Left forelimb (tissue), 1 donor: ENCODE measurements around the gene ERC1.

Experiments used
- DNase-seq: peaks from one replicate; pipeline ENCODE4 v3.0.0-alpha.2; 2018; ENCODE audit warnings: low spot score

Gene ERC1

DNA sequence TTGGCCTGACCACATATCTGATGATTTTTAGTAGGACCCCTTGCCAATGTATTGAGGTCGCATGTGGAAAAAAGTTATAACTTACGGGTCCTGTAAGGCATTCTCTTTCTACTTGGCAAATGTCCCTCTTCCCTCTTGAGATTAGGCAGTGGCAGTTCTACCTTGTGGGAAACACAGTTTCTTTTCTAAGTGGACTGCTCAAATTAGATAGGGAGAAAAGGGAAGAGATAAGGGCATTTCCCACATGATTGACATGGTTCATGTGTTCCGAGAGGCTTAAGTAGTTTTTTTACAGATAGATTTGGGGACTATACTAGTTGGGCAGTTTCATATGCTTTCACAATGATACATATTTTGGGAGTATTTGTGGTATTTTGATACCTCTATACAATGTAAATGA, 448.7 kb downstream of the ERC1 start:
- no peak for DNase-seq

GRCh38 chr12:1443421-1444141, 452.6 kb downstream of the ERC1 start:
- no peak for DNase-seq

DNA sequence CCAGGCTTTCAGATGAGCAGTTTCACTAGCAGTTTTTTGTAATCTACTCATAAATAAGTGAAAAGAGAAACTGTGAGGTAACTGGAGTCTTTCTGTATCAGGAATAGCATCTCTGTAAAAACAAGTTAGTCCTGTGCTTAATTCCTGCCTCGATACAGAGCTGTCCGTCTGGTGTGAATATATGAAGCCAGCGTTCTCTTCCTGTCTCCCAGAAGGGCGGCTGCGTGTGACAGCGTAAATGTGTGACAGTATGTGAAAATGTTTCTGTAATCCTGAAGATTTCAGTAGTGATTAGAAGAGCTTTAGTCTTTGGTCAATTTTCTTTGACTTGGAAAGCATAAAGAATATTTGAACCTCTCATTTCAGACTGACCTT, 453.1 kb downstream of the ERC1 start:
- no peak for DNase-seq

DNA sequence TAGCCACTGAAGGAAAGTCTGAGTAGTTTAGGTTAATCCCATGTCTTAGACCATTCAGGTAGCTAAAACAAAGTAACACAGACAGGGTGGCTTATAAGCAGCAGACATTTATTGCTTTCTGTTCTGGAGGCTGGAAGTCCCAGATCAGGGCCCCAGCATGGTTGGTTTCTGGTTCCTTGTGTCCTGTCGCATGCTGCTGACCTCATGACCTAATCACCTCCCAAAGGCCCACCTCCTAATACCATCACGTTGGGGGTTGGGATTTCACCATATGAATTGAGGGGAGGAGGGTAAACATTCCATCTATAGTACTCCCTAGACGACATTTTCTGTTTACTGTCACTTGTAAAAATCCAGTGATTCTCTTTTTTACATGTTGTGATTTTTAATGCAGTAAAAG, 454.8 kb downstream of the ERC1 start:
- DNase-seq: no peak

GRCh38 chr12:1448336-1448735, 457.3 kb downstream of the ERC1 start:
- no peak for DNase-seq

- no peak for DNase-seq
Observed at GRCh38 chr12:1453810-1454209, 462.8 kb downstream of the ERC1 start.

DNA sequence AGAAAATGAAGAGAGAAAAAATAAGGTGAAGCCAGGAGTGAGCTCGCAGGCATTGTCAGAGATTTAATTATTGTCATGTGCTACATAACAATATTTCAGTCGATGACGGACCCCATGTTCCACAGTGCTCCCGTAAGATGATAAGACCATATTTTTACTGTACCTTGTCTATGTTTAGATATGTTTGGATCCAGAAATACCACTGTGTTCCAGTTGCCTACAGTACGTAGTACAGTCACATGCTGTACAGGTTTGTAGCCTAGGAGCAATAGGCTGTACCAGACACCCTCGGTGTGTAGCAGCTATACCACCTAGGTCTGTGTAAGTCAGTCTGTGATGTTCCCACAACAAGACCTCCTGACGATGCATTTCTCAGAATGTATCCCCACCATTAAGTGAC, 465.9 kb downstream of the ERC1 start:
- DNase-seq: no peak

- no peak for DNase-seq
Observed at GRCh38 chr12:1457901-1458300, 466.9 kb downstream of the ERC1 start.

DNA sequence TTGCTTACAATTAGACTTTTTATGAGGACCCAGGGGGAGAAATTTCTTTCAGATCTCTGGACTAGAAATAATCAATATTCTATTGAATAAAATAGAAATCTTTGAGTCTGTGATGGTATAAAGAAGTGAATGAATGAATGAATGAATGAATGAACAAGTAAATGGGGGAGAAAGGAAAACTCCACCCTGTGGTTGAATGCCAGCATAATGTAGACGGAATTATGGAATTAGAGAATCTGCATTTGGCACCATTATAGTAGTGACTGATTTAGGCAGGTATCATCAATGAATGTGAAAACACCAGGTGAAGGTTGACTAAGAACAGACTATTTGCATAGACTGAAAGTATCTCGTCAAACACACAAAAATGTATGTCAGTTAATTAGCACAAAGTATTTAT, 468.3 kb downstream of the ERC1 start:
- DNase-seq: no peak

DNA sequence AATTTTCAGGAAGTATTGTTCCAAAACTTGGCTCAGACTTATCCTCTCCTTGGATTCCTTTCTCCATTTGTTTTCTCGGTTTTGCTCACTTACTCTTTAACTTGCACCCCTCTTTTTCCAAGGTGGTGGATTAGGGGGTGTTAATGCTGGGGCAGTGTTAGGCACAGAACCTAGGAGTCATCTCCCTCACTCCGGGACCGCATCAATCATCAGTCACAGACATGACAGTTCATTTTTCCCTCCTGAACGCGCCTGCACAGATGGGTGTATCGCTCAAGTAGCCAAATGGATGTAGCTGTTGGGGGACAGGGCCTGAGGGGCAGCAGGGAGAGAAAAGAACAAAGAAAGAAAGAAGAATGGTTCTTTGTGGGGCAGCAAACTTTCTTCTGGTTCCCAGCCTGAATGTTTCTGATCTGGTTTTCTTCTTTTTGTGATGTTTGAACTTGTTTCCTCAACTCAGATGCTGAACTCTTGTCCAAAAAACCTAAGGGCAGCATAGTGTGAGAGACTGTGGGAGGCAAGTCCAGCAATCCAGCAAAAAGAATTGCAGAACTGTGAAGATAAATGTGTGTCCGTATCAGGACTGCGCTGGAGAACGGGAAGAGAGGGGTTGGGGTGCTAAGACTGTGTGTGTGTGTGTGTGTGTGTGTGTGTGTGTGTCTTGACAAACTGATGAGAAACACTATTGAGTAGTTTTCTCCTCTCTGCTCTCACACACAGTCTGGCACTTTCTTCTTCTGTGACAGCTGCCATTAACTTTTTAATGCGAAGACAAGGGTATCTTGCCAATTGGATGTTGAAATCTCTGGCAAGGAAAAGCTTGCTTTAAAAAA, 472.3 kb downstream of the ERC1 start:
- DNase-seq: no peak

DNA sequence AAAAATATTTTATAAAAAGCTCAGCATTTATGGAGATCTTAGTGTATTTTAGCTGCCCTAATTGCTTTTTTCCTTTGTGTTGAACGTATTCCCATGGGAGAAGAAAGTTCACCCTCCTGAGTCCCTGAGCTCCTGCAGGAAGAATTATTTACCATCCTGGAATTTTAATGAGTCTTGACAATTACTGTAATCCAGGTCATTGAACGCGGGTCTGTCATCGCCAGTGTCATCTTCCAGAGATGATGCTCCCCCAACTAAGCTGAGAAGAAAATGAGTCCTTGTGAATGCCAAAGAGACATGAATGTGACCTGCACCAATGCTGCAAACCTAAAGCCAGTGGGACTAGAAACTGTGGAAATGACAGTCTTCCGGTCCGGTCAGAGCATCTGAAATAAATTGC, 473.9 kb downstream of the ERC1 start:
- no peak for DNase-seq

DNA sequence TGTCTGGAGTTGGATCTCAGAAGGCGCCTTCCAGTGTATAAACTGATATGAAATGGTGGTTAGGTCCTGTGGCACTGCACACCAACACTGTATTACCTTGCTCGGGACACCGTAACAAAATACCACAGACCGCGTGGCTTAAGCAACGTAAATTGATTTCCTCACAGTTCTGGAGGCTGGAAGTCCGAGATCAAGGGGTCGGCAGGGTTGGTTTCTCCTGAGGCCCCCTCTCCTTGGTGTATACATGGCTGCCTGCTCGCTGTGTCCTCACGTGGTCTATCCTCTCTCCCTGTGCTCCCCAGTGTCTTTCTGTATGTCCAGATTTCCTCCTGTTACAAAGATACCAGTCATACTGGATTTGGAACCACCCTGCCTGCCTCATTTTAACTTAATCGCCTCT, 475.0 kb downstream of the ERC1 start:
- DNase-seq: no peak

DNA sequence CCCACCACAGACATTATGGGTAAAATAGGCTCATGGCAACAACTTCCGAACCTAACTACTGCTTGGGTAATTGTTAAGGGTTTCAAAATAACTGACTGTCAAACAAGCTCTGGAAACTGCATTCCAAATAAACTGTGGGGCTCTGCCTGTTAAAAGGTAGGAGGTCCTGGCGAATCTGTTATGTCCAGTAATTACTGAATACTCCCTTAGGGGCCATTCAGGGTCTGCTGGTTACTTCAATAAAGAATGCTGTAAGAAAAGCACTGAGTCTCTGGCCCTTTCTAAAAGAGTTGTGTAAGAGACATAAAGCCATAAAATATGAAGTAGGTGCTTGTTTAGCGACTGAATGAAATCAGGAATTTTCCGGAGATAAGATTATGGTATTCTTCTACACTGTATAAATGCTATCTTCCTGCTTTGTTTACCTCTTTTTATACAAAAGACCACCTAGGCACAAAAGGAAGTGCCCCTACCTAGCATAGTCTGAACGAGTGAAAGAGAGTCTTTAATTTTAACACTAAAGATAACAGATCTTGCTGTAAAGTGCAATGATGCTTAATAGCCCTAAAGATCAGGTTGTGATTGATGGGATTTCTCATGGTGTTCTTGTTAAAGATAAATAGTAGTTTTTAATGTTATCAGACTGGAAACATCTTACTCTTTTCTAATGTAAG, 475.6 kb downstream of the ERC1 start:
- no peak for DNase-seq

GRCh38 chr12:1467710-1468109, 476.7 kb downstream of the ERC1 start:
- no peak for DNase-seq

DNA sequence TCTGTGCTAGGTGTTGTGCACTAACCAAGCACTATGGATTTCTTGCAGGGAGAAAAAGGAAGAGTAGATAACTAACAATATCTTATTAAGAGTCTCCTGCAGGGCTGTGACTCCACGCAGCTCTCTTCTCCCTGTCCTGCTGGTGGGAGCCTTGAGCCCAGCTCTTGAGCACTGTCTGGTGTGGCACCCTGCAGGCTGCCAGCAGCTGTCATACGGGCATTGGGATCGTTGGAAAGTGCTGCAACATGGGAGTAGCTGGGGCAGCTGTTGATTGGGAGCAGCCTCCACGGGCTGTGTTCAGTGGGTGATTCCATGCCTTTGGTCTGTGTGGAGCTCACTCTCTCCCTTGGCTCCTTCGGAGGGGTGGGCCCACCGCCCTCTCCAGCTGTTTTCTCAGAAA, 478.0 kb downstream of the ERC1 start:
- no peak for DNase-seq

- no peak for DNase-seq
Observed at GRCh38 chr12:1470051-1470450, 479.0 kb downstream of the ERC1 start.

- DNase-seq: no peak
Observed at GRCh38 chr12:1471224-1471623, 480.2 kb downstream of the ERC1 start.

- DNase-seq: no peak
Observed at GRCh38 chr12:1473418-1473817, 482.4 kb downstream of the ERC1 start.

DNA sequence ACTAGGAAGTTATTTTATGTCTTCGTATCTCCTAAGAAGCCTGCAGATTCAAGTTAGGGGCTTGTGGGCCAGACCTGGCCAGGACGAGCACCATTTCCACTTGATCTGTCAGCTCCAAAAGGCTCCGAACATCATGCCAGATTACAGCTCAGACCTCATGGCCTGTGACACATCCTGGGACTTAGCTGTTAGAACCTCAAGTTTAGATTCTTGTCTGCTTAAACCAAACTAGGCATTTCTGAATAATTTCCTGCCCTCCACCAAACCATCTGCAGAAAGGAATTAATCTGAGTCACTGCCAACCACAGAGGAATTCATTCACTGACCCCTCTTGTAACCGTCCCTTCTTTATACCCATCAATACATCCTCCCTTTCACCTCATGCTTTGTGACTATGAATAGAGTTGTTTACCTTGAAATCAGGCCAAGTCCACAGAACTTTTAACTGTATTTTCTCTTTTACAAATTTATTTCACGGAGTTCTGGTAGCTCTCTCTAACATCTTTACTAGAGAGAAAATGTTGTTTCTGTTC, 483.1 kb downstream of the ERC1 start:
- DNase-seq: no peak

- DNase-seq: no peak
Observed at GRCh38 chr12:1474574-1475153, 483.6 kb downstream of the ERC1 start.

- DNase-seq: no peak
Observed at GRCh38 chr12:1479645-1480044, 488.6 kb downstream of the ERC1 start.

DNA sequence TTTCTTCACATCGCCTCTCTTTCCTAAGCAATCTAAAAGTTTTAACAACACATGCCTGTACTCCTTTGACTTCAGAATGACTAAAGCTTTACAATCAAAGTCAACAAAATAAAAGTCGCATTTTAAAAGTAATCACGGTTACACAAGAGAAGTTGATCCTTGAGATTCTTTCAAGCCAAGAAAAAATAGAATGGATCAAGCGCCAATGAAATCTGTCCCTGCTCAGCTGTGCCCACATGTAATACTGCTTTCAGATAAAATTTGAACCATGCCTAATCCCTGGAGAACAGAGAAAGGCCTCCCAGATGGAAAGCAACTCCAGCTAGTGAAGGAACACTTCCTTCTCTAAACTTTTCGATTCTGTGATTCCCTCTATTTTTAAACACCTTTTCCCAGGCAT, 490.3 kb downstream of the ERC1 start:
- DNase-seq: no peak

DNA sequence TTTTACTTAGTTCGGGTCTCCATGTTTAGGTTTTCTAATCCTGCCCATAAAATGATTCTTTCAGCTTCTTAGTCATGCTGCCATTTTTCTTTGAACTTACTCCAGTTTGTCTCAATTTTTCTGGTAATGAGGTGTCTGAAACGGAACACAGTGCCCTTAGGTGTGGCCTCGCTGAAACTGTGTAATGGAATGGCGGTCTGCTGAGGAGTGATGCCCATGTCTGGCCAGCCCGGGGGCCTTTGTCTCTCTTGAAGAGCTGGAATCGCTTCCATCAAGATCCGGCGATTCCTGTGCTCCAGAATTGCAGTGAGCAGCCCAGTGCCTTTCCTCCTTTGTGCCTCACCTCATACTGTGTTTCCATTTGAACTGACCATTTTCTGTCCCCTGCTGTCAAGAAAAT, 490.9 kb downstream of the ERC1 start:
- no peak for DNase-seq
